HCT116 (cell line): ENCODE results near the gene TCAP. TPM values are rescaled to one million over a fixed set of nuclear protein-coding genes. Genes with fewer than 3 reads are reported as not detected.
A peak's percentile ranks its signal among the peaks of the same experiment; 100 is the strongest.

Experiments
- ATAC-seq: fragments of 200-7000 bp; cut with Tn5 transposase; 2 replicates; pipeline ENCODE4 v1.9.1; 2020; ENCODE audit warnings: mild to moderate bottlenecking, moderate library complexity
- BruUV-seq: library from RNA; stranded (reverse); fragments of 400-500 nt; replicated peaks from 2 replicates; lab custom pipeline; 2021; lab: Mats Ljungman, UMichigan
- CTCF ChIA-PET: fragments of 300-600 bp; sonication (Branson Sonifier 250); formaldehyde crosslinking; loops from one replicate; lab custom pipeline; 2021; ENCODE audit warnings: antibody characterized with exemption; lab: Charles Lee
- POLR2A ChIA-PET: fragments of 300-600, 350-600 bp; sonication (Branson Sonifier 250); formaldehyde crosslinking; loops from one replicate; lab custom pipeline; 2021; ENCODE audit warnings: antibody characterized with exemption; lab: Charles Lee
- RAD21 ChIA-PET, 2 experiments: fragments of 300-600 bp; sonication (Branson Sonifier 250); formaldehyde crosslinking; loops; one replicate each; lab custom pipeline; 2023; ENCODE audit warnings: low total read pairs in 2 of 2; ENCODE audit not compliant: uncharacterized antibody in 2 of 2, unreplicated experiment in 2 of 2, low non-redundant PET in 1 of 2; lab: Charles Lee
- DNase-seq: peaks from one replicate; pipeline ENCODE4 v3.0.0-alpha.2; 2010; ENCODE audit warnings: low read depth, low spot score
- H2AFZ ChIP-seq: fragments of 200-600 bp; shearing (Covaris generic), sonication (generic); 2 replicates; pipeline ENCODE4 v1.6.1; 2017; ENCODE audit warnings: low read depth, mixed run types, mixed read lengths, antibody characterized with exemption, low read length; ENCODE audit not compliant: poor library complexity, severe bottlenecking
- H3K27ac ChIP-seq: 2 replicates; pipeline ENCODE4 v1.5.1; 2012; ENCODE audit warnings: low read depth, low read length
- H3K27me3 ChIP-seq: fragments of 200-600 bp; sonication (generic); 2 replicates; pipeline ENCODE4 v1.6.1; 2016; ENCODE audit warnings: mixed run types, low read length, mixed read lengths; ENCODE audit not compliant: insufficient read depth
- H3K36me3 ChIP-seq, 2 experiments: fragments of 200-500 bp in 1 of 2; fragments of 200-600 bp in 1 of 2; sonication (Bioruptor generic) in 1 of 2; sonication (generic) in 1 of 2; 2 replicates each; pipeline versions ENCODE4 v1.5.1 to v1.6.1; 2014 to 2016; ENCODE audit warnings: low read length in 2 of 2, inconsistent platforms in 1 of 2, mixed read lengths in 1 of 2, mixed run types in 1 of 2; ENCODE audit not compliant: insufficient read depth in 2 of 2, control insufficient read depth in 1 of 2
- H3K4me1 ChIP-seq, 2 experiments: fragments of 200-600 bp in 1 of 2; sonication (generic) in 1 of 2; 2 replicates each; pipeline versions ENCODE4 v1.5.1 to v1.6.1; 2012 to 2017; ENCODE audit warnings: low read length in 2 of 2, inconsistent platforms in 1 of 2, mild to moderate bottlenecking in 1 of 2, mixed read lengths in 1 of 2, mixed run types in 1 of 2, moderate library complexity in 1 of 2; ENCODE audit not compliant: insufficient read depth in 2 of 2, control insufficient read depth in 1 of 2
- H3K4me2 ChIP-seq: fragments of 200-600 bp; sonication (generic); 2 replicates; pipeline ENCODE4 v1.6.1; 2017; ENCODE audit warnings: mixed run types, low read length, mixed read lengths
- H3K4me3 ChIP-seq, 2 experiments: fragments of 200-600 bp in 1 of 2; sonication (generic) in 1 of 2; replicated peaks in 1 of 2; 2 replicates each; pipeline ENCODE4 v1.5.1; 2011 to 2016; ENCODE audit warnings: low read length in 2 of 2, control low read depth in 1 of 2, low read depth in 1 of 2, mild to moderate bottlenecking in 1 of 2, mixed read lengths in 1 of 2, mixed run types in 1 of 2
- H3K79me2 ChIP-seq: fragments of 200-600 bp; sonication (generic); 2 replicates; pipeline ENCODE4 v1.6.1; 2017; ENCODE audit warnings: mild to moderate bottlenecking, mixed run types, low read length, moderate library complexity, mixed read lengths; ENCODE audit not compliant: insufficient read depth
- H3K9ac ChIP-seq: fragments of 200-600 bp; sonication (generic); 2 replicates; pipeline ENCODE4 v1.6.1; 2016; ENCODE audit warnings: low read length, mixed read lengths
- H3K9me2 ChIP-seq: fragments of 200-600 bp; sonication (generic), shearing (Covaris generic); 2 replicates; pipeline ENCODE4 v1.6.1; 2017; ENCODE audit warnings: mixed run types, mild to moderate bottlenecking, moderate library complexity; ENCODE audit not compliant: insufficient read depth
- H3K9me3 ChIP-seq, 2 experiments: fragments of 200-500 bp in 1 of 2; fragments of 200-600 bp in 1 of 2; sonication (Bioruptor generic) in 1 of 2; sonication (generic) in 1 of 2; 2 replicates each; pipeline ENCODE4 v1.6.1; 2014 to 2017; ENCODE audit warnings: low read length in 2 of 2, mixed read lengths in 2 of 2, inconsistent platforms in 1 of 2, low read depth in 1 of 2, mild to moderate bottlenecking in 1 of 2, mixed run types in 1 of 2, moderate library complexity in 1 of 2; ENCODE audit not compliant: control insufficient read depth in 1 of 2, insufficient read depth in 1 of 2
- H4K20me1 ChIP-seq: fragments of 200-600 bp; sonication (generic), shearing (Covaris generic); 2 replicates; pipeline ENCODE4 v1.6.1; 2017; ENCODE audit warnings: mixed run types, mild to moderate bottlenecking, moderate library complexity; ENCODE audit not compliant: insufficient read depth
- CBX3 ChIP-seq: IDR thresholded peaks from 2 replicates; pipeline ENCODE4 v1.6.1; 2012; ENCODE audit warnings: low read depth
- EZH2phosphoT487 ChIP-seq: fragments of 200-600 bp; IDR thresholded peaks from 2 replicates; pipeline ENCODE4 v1.6.1; 2018; ENCODE audit warnings: antibody characterized with exemption, borderline replicate concordance
- JUND ChIP-seq: IDR thresholded peaks from 2 replicates; pipeline ENCODE4 v1.6.1; 2012
- RAD21 ChIP-seq: IDR thresholded peaks from 2 replicates; pipeline ENCODE4 v1.6.1; 2012; ENCODE audit warnings: low read depth, mild to moderate bottlenecking
- REST ChIP-seq: IDR thresholded peaks from 2 replicates; pipeline ENCODE4 v1.6.1; 2012; ENCODE audit warnings: low read depth
- intact Hi-C: fragments of 100-400 bp; cut with micrococcal nuclease; formaldehyde crosslinking; loops from 2 replicates; pipeline ENCODE4 v1.10.0; 2022
- total RNA-seq: library from RNA; stranded (reverse); gene quantifications from one replicate; pipeline ENCODE4 v1.2.1, GENCODE V29; 2021; ENCODE audit not compliant: unreplicated experiment

Gene TCAP
- total RNA-seq, 1 experiment from 2014 or later, result 1.5 TPM

- TF ChIP-seq REST (no peak), CBX3 (no peak), JUND (peak; percentile 83), RAD21 (peak; percentile 18; the same call in 1 of the 2 replicates)
Measured at GRCh38 chr17:39705786-39706348, 40.7 kb downstream of the TCAP start (continued).

- no TSS peak for BruUV-seq
- ATAC-seq, result no peak
- Histone ChIP-seq H2AFZ (no peak overlapping the region), H3K9me2 (no peaks in the 10 kb centered on the region), H3K36me3 (peaks cover 4 to 19% of the 10 kb centered on the region in 2 experiments; a peak in 2 of 4 replicates), H3K27ac (peak overlapping the region; percentile 61), H3K9me3 (no peaks in the 10 kb centered on the region), H3K4me3 (no peak overlapping the region; a peak in 1 of 4 replicates), H3K4me1 (peaks cover 32 to 47% of the 10 kb centered on the region in 2 experiments), H3K4me2 (peak overlapping the region; percentile 82), H3K27me3 (no peaks in the 10 kb centered on the region), H3K79me2 (peaks cover 50% of the 10 kb centered on the region)
- CTCF ChIA-PET, result interaction anchor here (1.2 kb wide), 1 partner anchor 85 kb away, joined by 3 read pairs; no protein-coding TSS in a partner anchor
- POLR2A ChIA-PET, result no interaction called here
- intact Hi-C loops, result no loop called here
- RAD21 ChIA-PET, result no interaction called here
- TF ChIP-seq CBX3, result no peak
- TF ChIP-seq EZH2phosphoT487, result no peak
- TF ChIP-seq, all 23 proteins: peak for 0
- no peak for DNase-seq
- Histone ChIP-seq H4K20me1 (no peaks in the 10 kb centered on the region), H3K9ac (peak overlapping the region; percentile 53; the same call in 1 of the 2 replicates)
Measured at GRCh38 chr17:39706383-39706782, 41.2 kb downstream of the TCAP start.
